ENCODE results near the gene SYNPO.
A peak's percentile ranks its signal among the peaks of the same experiment; 100 is the strongest.

The SYNPO gene

DNA sequence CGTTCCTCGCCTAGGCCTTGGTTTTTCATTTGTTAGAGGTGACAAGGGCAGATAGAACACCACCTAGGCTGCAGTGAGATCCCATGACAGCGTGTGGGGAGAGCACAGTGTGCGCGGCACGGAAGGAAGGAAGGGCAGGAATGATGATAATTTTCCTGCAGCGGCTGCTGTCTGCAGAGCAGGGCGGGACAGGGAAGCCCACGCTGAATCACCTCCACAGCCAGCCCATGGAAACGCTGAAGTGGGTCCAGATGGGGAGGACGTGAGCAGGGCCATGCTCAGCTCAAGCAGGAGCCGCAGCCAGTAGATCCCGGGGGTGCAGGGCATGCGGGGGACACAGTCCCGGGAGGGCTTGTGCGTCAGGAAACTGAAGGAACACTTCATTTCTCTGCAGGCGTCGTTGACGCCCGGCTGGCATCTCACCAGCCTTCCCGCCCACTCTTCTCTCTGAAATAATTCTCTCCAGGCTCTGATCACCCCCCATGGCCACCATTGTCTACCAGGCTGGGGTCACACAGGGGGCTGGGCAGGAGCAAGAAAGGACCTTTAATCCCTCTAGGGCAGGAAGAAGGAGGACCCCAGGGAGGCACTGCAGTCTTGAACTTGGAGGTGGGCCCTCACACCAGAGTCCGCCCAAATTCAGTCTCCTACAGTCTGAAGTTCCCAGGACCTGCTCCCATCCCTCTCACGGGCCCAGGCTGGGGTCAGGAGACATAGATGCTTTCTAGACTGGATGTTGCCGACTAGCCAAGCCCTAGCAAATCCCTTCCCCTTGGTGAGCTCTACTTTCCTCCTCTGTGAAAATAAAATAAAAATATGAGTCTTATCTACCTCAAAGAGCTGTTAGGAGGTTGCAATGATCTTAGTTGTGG, 20.9 kb upstream of the SYNPO start:
- in situ Hi-C loops (cut with HindIII; ENCODE audit: low pct_ligation_motif_present, low pct_unique_long_range_greater_than_20kb, low sequenced_read_pairs) = no loop called here

GRCh38 chr5:150621301-150621700, 19.2 kb upstream of the SYNPO start:
- in situ Hi-C loops (cut with HindIII; ENCODE audit: low pct_ligation_motif_present, low pct_unique_long_range_greater_than_20kb, low sequenced_read_pairs) = no loop called here
- no peak for DNase-seq

More for the DNA sequence above, 20.9 kb upstream of the SYNPO start:
- DNase-seq = no peak

- no peak for DNase-seq
- in situ Hi-C loops (cut with HindIII; ENCODE audit: low pct_ligation_motif_present, low pct_unique_long_range_greater_than_20kb, low sequenced_read_pairs) = no loop called here
Observed at GRCh38 chr5:150622157-150622556, 18.3 kb upstream of the SYNPO start.

DNA sequence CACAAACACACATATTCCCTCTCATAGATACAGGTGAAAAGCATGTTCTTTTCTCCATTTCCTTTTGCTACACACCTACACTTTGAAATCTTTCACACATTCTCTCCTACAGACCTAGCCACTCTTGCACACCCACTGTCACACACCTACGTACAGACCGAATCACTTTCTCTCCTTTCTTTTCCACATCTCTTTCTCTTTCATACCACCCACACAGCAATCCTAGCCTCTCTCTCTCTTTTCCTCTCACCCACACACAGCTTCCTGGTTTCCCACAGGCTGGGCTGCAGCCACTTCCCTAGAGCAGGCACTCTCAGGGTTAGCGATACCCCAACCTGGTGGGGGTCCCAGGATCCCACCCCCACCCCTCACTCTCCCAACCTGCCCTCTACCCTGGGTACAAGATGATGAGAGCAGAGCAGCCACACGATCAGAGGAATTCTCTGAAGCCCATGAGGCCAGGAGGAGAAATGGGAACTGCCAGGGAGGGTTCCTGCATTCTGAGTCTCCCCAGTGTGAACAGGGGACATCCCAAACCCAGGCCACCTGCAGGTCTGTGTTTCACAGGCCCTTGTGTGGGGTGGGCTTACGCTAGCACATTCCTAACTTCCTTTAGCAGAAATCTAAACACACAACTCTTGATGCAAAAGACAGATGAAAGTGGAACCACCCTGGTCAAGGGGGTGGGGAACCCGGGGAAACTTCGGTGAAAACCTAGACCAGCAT, 17.1 kb upstream of the SYNPO start:
- no peak for DNase-seq

GRCh38 chr5:150623878-150624216, 16.6 kb upstream of the SYNPO start:
- no peak for DNase-seq
- in situ Hi-C loops (cut with HindIII; ENCODE audit: low pct_ligation_motif_present, low pct_unique_long_range_greater_than_20kb, low sequenced_read_pairs) = no loop called here

More for the DNA sequence above, 17.1 kb upstream of the SYNPO start:
- in situ Hi-C loops (cut with HindIII; ENCODE audit: low pct_ligation_motif_present, low pct_unique_long_range_greater_than_20kb, low sequenced_read_pairs) = no loop called here

- in situ Hi-C loops (cut with HindIII; ENCODE audit: low pct_ligation_motif_present, low pct_unique_long_range_greater_than_20kb, low sequenced_read_pairs) = no loop called here
- DNase-seq = peak; percentile 31
Observed at GRCh38 chr5:150624334-150625163, 15.9 kb upstream of the SYNPO start.

- in situ Hi-C loops (cut with HindIII; ENCODE audit: low pct_ligation_motif_present, low pct_unique_long_range_greater_than_20kb, low sequenced_read_pairs) = no loop called here
- DNase-seq = no peak
Observed at GRCh38 chr5:150625164-150625535, 15.3 kb upstream of the SYNPO start.

DNA sequence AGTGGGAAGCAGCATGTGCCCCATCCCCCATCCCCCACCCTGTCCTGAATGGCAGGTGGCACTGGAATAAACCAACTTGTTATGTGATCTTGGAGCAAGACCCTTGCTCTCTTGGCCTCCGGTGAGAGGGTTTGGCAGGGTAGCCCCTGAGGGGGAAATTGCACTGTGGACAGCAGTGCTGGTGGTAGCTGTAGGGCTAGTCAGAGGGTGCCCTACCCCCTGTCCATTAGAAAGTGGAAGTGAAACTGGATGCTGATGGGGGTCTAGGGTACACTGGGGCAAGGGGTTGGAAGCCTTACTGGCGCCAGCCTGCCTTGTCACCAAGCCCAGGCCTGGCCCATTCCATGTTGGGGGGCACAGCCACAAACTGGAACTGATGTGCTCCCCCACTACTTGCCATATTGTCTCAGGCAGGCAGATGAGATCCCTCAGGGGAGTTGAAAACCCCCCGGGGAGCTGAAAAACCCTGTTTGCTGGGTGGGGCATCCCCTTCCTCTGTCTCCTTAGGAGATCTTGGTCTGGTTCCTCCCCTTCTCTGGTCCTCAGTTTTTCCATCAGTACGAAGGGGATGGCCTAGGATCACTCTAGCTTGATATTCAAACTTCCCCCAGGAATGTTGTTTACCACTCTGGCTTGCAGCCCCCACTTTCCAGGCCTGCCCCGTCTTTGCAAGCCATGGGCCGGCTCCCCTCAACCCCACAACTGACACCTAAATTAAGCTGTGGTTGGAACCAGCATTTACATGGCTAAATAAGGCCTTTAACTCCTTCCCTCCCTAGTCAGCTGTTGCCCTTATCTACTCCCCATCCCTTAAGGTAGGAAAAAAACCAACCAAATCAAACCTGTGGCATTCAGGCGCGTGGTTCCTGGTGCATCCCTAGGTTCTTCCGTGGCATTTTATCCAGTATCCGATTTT, 14.4 kb upstream of the SYNPO start:
- in situ Hi-C loops (cut with HindIII; ENCODE audit: low pct_ligation_motif_present, low pct_unique_long_range_greater_than_20kb, low sequenced_read_pairs) = no loop called here
- DNase-seq = no peak

DNA sequence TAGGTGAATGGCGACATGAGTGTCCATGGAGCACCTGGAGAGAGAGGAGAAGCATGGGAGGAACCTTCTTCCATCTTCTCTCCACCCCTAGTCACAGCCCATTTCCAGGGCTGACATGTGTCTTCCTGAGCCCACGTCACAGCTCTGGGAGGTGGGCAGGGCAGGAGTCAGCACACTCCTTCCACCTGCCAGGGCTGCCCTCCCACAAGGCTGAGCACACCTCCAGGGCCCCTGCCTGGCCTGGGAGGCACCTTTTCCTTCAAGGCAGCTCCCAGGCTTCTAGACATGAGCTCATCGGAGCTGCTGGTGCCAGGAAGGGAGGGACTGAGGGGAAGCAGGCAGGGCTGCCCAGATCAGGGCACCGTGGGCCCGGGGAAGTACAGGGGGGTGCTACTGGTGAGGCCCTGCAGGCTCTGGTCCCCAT, 13.6 kb upstream of the SYNPO start:
- no peak for DNase-seq
- in situ Hi-C loops (cut with HindIII; ENCODE audit: low pct_ligation_motif_present, low pct_unique_long_range_greater_than_20kb, low sequenced_read_pairs) = no loop called here

DNA sequence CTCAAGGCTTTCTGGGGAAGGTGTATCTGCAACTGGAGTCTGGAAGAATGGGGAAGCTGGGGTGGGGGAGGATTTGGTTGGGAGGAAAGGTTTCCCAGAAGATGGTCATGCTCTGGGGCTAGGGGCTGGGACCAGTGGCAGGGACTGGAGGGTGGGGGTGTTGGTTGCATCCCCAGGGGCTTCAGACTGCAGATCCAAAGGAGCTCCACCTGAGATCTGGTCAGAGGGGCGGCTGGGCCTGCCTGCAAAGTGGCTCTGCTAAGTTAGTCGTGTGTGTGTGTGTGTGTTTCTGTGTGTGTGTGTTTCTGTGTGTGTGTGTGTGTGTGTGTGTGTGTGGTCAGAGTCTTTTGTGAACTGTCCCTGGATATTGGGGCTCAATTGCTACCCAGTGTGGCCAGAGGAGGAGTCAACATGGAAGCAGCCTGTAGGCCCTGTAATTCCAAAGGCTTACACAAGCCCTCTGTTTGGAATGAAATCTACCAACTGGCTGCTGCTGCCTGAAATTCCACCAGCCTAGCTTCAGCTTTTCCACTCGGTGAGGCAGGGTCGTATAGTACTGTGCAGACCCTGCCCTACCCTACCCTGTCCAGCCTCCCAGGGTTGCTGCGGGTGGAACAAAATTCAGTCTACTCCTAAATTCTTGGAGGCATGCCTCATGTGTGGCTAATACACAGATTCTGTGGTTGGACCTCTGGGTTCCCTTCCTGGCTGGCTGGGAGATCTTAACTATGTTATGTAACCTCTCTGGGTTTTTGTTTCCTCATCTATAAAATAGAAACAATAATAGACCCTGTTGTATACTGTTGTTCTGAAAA, 12.5 kb upstream of the SYNPO start:
- in situ Hi-C loops (cut with HindIII; ENCODE audit: low pct_ligation_motif_present, low pct_unique_long_range_greater_than_20kb, low sequenced_read_pairs) = no loop called here

GRCh38 chr5:150628936-150629485, 11.4 kb upstream of the SYNPO start:
- in situ Hi-C loops (cut with HindIII; ENCODE audit: low pct_ligation_motif_present, low pct_unique_long_range_greater_than_20kb, low sequenced_read_pairs) = no loop called here
- DNase-seq = no peak

More for the DNA sequence above, 12.5 kb upstream of the SYNPO start:
- no peak for DNase-seq

DNA sequence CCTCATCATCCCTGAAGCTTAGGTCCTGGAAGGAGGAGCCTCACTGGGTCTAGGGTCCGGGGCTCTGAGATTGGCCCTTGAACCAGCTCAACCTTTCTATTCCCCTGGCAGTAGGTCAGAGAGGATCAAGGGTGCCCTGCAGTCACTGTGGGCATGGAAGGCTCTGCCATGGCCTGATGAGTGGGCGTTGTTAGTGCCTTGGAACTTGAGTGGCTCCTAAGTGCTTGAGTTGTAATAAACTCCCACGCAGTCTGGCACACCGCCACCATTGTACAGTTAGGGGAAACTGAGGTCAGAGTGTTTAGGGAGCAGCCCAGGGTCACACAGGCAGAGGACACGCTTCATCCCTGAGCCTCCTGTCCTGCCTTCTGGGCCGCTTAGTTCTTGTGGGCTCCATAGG, 10.4 kb upstream of the SYNPO start:
- DNase-seq = no peak
- in situ Hi-C loops (cut with HindIII; ENCODE audit: low pct_ligation_motif_present, low pct_unique_long_range_greater_than_20kb, low sequenced_read_pairs) = no loop called here

- DNase-seq = no peak
- in situ Hi-C loops (cut with HindIII; ENCODE audit: low pct_ligation_motif_present, low pct_unique_long_range_greater_than_20kb, low sequenced_read_pairs) = no loop called here
Observed at GRCh38 chr5:150630461-150631325, 9.8 kb upstream of the SYNPO start.

GRCh38 chr5:150631326-150631701, 9.1 kb upstream of the SYNPO start:
- in situ Hi-C loops (cut with HindIII; ENCODE audit: low pct_ligation_motif_present, low pct_unique_long_range_greater_than_20kb, low sequenced_read_pairs) = no loop called here
- DNase-seq = no peak

DNA sequence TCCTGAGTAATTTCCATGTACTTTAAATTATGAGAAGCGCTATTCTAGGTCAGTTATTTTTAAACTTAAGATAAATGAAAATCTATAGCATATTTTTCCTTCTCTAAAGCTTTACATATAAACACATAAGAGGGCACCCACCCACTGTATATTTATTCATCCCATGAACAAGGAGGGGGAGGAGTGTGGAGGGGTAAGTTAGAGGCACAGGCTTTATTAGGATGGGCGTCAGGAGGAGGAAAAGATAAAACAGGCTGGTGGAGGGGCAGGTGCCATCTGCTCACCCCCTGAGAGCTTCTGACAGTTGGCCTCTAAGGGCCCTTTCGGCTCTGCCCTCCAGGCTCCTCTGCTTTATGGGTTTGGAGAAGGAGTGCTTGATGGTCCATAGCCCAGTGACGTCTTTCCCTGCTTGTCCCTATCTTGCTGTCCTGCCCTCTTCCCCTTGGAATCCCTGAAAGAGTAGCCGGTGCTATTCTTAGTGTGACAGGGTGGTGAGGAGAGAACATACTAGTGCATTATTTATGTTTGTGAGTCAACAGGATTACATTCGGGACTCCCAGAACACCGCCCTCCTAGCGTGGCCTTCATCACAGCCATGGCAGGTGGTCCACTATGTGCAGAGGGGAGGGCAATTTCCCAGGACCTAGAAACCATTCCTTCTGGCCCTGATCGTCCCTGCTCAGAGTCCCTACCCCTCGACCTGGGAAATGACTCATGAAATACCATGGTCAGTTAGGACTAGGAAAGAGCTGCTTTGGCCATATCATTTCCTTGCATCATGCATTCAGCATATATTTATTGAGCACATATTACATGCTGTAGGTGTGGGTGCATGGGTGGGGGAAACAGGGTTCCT, 7.9 kb upstream of the SYNPO start:
- DNase-seq = no peak
- in situ Hi-C loops (cut with HindIII; ENCODE audit: low pct_ligation_motif_present, low pct_unique_long_range_greater_than_20kb, low sequenced_read_pairs) = no loop called here

- DNase-seq = no peak
- in situ Hi-C loops (cut with HindIII; ENCODE audit: low pct_ligation_motif_present, low pct_unique_long_range_greater_than_20kb, low sequenced_read_pairs) = no loop called here
Observed at GRCh38 chr5:150633429-150633828, 7.0 kb upstream of the SYNPO start.
